Body of pancreas (tissue), 4 donors: ENCODE data around the gene RXFP4. TPM values are rescaled to one million over a fixed set of nuclear protein-coding genes. Genes with fewer than 3 reads are reported as not detected.

Experiments used
- ATAC-seq: fragments of 150-250 bp; one replicate; pipeline ENCODE4 v1.9.1; 2016
- DNase-seq, 4 donors: peaks; one replicate each; pipeline ENCODE4 v3.0.0-alpha.2; 2019
- H3K27ac ChIP-seq, 4 donors: fragments of 200-600 bp; sonication (generic); 1 replicate in 3 of 4; 2 replicates in 1 of 4; pipeline versions ENCODE4 v1.5.1 to v1.6.1; 2016 to 2019; ENCODE audit warnings: mild to moderate bottlenecking in 1 of 4, mixed read lengths in 1 of 4, moderate library complexity in 1 of 4
- H3K27me3 ChIP-seq, 2 donors: fragments of 200-600 bp; sonication (generic); one replicate each; pipeline ENCODE4 v1.6.0; 2016; ENCODE audit warnings: mild to moderate bottlenecking in 1 of 2
- H3K36me3 ChIP-seq, 2 donors: fragments of 200-600 bp; sonication (generic); replicated peaks in 1 of 2; 2 replicates each; pipeline ENCODE4 v1.5.1; 2016; ENCODE audit warnings: low read depth in 2 of 2; ENCODE audit not compliant: insufficient read depth in 1 of 2
- H3K4me1 ChIP-seq: fragments of 200-600 bp; sonication (generic); one replicate; pipeline ENCODE4 v1.6.0; 2016
- H3K4me3 ChIP-seq, 2 donors: fragments of 200-600 bp; sonication (generic); 1 replicate in 1 of 2; 2 replicates in 1 of 2; pipeline ENCODE4 v1.5.1; 2016 to 2019
- H3K9me3 ChIP-seq, 3 donors: fragments of 200-600 bp; sonication (generic); 1 replicate in 2 of 3; 2 replicates in 1 of 3; pipeline ENCODE4 v1.5.1; 2016
- CTCF ChIP-seq, 7 experiments: fragments of 450-650 bp in 4 of 7; fragments of 200-600 bp in 3 of 7; sonication (generic) in 3 of 7; IDR thresholded peaks; one replicate each; pipeline ENCODE4 v1.5.1; 2016 to 2019; ENCODE audit warnings: antibody characterized with exemption in 7 of 7
- POLR2A ChIP-seq, 3 donors: fragments of 450-650 bp; IDR thresholded peaks; one replicate each; pipeline ENCODE4 v1.6.1; 2016; ENCODE audit warnings: antibody characterized with exemption in 3 of 3, mild to moderate bottlenecking in 2 of 3
- WGBS, 2 donors: methylation state at CpG; one replicate each; pipeline ENCODE4 v1.1.5; 2017; 5-methylcytosine and 5-hydroxymethylcytosine counted together
- intact Hi-C: fragments of 100-400 bp; cut with DNase I; formaldehyde crosslinking; loops from one replicate; pipeline ENCODE4 v1.15.1; 2023
- total RNA-seq, 2 donors: library from RNA; depleted of rRNA; stranded (reverse); fragments of >200 nt; gene quantifications; one replicate each; pipeline ENCODE4 v1.1.0, GENCODE V29; 2016

Gene RXFP4
- total RNA-seq, 2 donors from 2014 or later: 0.26 TPM; not detected in 1

GRCh38 chr1:155946633-155947219 is 5.3 kb downstream of the RXFP4 start:
- ATAC-seq (no peak), DNase-seq (no peak)
- no peaks in the 10 kb centered on the region for H3K27me3 ChIP-seq
- TF ChIP-seq POLR2A (IDR thresholded peaks at IDR 0.05) (no peak), CTCF (IDR thresholded peaks at IDR 0.05) (no peak)
- intact Hi-C loops: no loop called here
- WGBS, 2 donors: 67 to 70% methylated on average over 8 of the region's 8 CpGs
- H3K27ac ChIP-seq: peak overlapping the region in 3 of 4 donors; percentile 32 to 84 (median 58)
- H3K4me1 ChIP-seq: peaks cover 36% of the 10 kb centered on the region
- H3K4me3 ChIP-seq: no peak overlapping the region
- no peaks in the 10 kb centered on the region for H3K9me3 ChIP-seq
- H3K36me3 ChIP-seq: peaks cover 0 to 10% of the 10 kb centered on the region in 2 donors

- DNase-seq (no peak), ATAC-seq (no peak)
- intact Hi-C loops: no loop called here
- H3K36me3 ChIP-seq: peaks cover 0 to 16% of the 10 kb centered on the region in 2 donors
- 77 to 87% methylated on average over 4 of the region's 4 CpGs for WGBS, 2 donors
- no peaks in the 10 kb centered on the region for H3K27me3 ChIP-seq
- H3K27ac ChIP-seq: peak overlapping the region in 1 of 4 donors; percentile 84
- TF ChIP-seq POLR2A (IDR thresholded peaks at IDR 0.05) (no peak), CTCF (IDR thresholded peaks at IDR 0.05) (no peak)
- H3K4me3 ChIP-seq: no peak overlapping the region
- no peaks in the 10 kb centered on the region for H3K9me3 ChIP-seq
- peaks cover 31% of the 10 kb centered on the region for H3K4me1 ChIP-seq
Measured at GRCh38 chr1:155947292-155947691, 5.9 kb downstream of the RXFP4 start.

GRCh38 chr1:155947741-155948140 is 6.3 kb downstream of the RXFP4 start:
- Histone ChIP-seq H3K36me3 (peaks cover 0 to 21% of the 10 kb centered on the region in 2 donors), H3K4me3 (no peak overlapping the region), H3K27ac (no peak overlapping the region), H3K4me1 (peaks cover 26% of the 10 kb centered on the region), H3K9me3 (no peaks in the 10 kb centered on the region), H3K27me3 (no peaks in the 10 kb centered on the region)
- intact Hi-C loops: no loop called here
- ATAC-seq (no peak), DNase-seq (no peak)
- 93 to 95% methylated on average over 4 to 8 of the region's 8 CpGs for WGBS, 2 donors
- TF ChIP-seq CTCF (IDR thresholded peaks at IDR 0.05) (no peak), POLR2A (IDR thresholded peaks at IDR 0.05) (no peak)

- H3K9me3 ChIP-seq: no peaks in the 10 kb centered on the region
Measured at GRCh38 chr1:155950829-155951228, 9.4 kb downstream of the RXFP4 start.

More at GRCh38 chr1:155950829-155951228, 9.4 kb downstream of the RXFP4 start:
- WGBS, 2 donors: 95 to 100% methylated on average over 1 to 26 of the region's 27 CpGs
- TF ChIP-seq CTCF (IDR thresholded peaks at IDR 0.05) (no peak), POLR2A (IDR thresholded peaks at IDR 0.05) (no peak)
- Histone ChIP-seq H3K4me1 (peaks cover 11% of the 10 kb centered on the region), H3K27ac (no peak overlapping the region), H3K4me3 (no peak overlapping the region), H3K36me3 (peaks cover 0 to 25% of the 10 kb centered on the region in 2 donors), H3K27me3 (no peaks in the 10 kb centered on the region)
- ATAC-seq: no peak
- intact Hi-C loops: no loop called here
- DNase-seq: no peak
